Measurements from ENCODE around the gene ZNF689. TPM values are rescaled to one million over a fixed set of nuclear protein-coding genes. Genes with fewer than 3 reads are reported as not detected.
A peak's percentile ranks its signal among the peaks of the same experiment; 100 is the strongest.

Gene ZNF689
- polyA plus RNA-seq, 12 donors = 6.0 to 12.6 (median 7.5) TPM; not detected in 1

- no peak for DNase-seq
Observed at GRCh38 chr16:30567160-30567990, 42.8 kb downstream of the ZNF689 start.

GRCh38 chr16:30566531-30566930, 43.7 kb downstream of the ZNF689 start:
- no peak for DNase-seq

GRCh38 chr16:30565984-30566383, 44.2 kb downstream of the ZNF689 start:
- no peak for DNase-seq

GRCh38 chr16:30565526-30565925, 44.7 kb downstream of the ZNF689 start:
- no peak for DNase-seq

GRCh38 chr16:30562021-30562420, 48.2 kb downstream of the ZNF689 start:
- no peak for DNase-seq

- no peak for DNase-seq
Observed at GRCh38 chr16:30561089-30561816, 48.9 kb downstream of the ZNF689 start.

- DNase-seq = no peak
Observed at GRCh38 chr16:30559690-30560089, 50.5 kb downstream of the ZNF689 start.

- DNase-seq = no peak
Observed at GRCh38 chr16:30558789-30559377, 51.3 kb downstream of the ZNF689 start.

- peak; percentile 97 for DNase-seq
Observed at GRCh38 chr16:30557957-30558788, 52.0 kb downstream of the ZNF689 start, which contains the start of gene ZNF764. TSS of gene ZNF764 (minus strand) at chr16:30558374. CDS start at chr16:30558182, 192 bp downstream.

GRCh38 chr16:30557707-30557956, 52.6 kb downstream of the ZNF689 start:
- DNase-seq = no peak

- no peak for DNase-seq
Observed at GRCh38 chr16:30556125-30556473, 54.1 kb downstream of the ZNF689 start.

GRCh38 chr16:30555315-30556124, 54.7 kb downstream of the ZNF689 start:
- DNase-seq = no peak

GRCh38 chr16:30554557-30555314, 55.5 kb downstream of the ZNF689 start:
- no peak for DNase-seq

GRCh38 chr16:30553393-30553899, 56.7 kb downstream of the ZNF689 start:
- no peak for DNase-seq

- no peak for DNase-seq
Observed at GRCh38 chr16:30552956-30553355, 57.2 kb downstream of the ZNF689 start.

Other genes with a start within 250 kb of the ZNF689 start
- gene TBC1D10B, start 239.9 kb downstream of the ZNF689 start, polyA plus RNA-seq (ENCODE audit: insufficient read length in 12 of 12) = 10 to 100 TPM in 11 of 12 donors, not detected in 1; 24.1 to 52.0 (median 28.0) TPM
- 1,000 to 10,000 TPM; 2,830 to 9,967 (median 7,161) TPM for gene MYL11, start 235.6 kb downstream of the ZNF689 start, polyA plus RNA-seq (ENCODE audit: insufficient read length in 12 of 12)
- gene SEPTIN1, start 227.8 kb downstream of the ZNF689 start, polyA plus RNA-seq (ENCODE audit: insufficient read length in 12 of 12) = 1 to 10 TPM in 11 of 12 donors, not detected in 1; 1.3 to 7.2 (median 2.6) TPM
- gene ZNF48, start 215.0 kb downstream of the ZNF689 start, polyA plus RNA-seq (ENCODE audit: insufficient read length in 12 of 12) = 10 to 100 TPM in 1 of 12 donors, 1 to 10 TPM in 10, not detected in 1; 4.6 to 26.2 (median 6.2) TPM
- 1 to 10 TPM in 10 of 12 donors, not detected in 2; 2.9 to 5.7 (median 4.4) TPM for gene ZNF771, start 202.8 kb downstream of the ZNF689 start, polyA plus RNA-seq (ENCODE audit: insufficient read length in 12 of 12)
- gene DCTPP1, start 180.4 kb downstream of the ZNF689 start, polyA plus RNA-seq (ENCODE audit: insufficient read length in 12 of 12) = 10 to 100 TPM in 11 of 12 donors, not detected in 1; 20.0 to 42.3 (median 25.0) TPM
- gene SEPHS2, start 164.5 kb downstream of the ZNF689 start, polyA plus RNA-seq (ENCODE audit: insufficient read length in 12 of 12) = 10 to 100 TPM in 11 of 12 donors, not detected in 1; 12.6 to 32.9 (median 15.5) TPM
- gene ITGAL, start 137.6 kb downstream of the ZNF689 start, polyA plus RNA-seq (ENCODE audit: insufficient read length in 12 of 12) = 10 to 100 TPM in 1 of 12 donors, 1 to 10 TPM in 9, not detected in 2; 1.2 to 11.1 (median 2.5) TPM
- 10 to 100 TPM in 11 of 12 donors, not detected in 1; 19.9 to 32.9 (median 25.7) TPM for gene ZNF768, start 83.8 kb downstream of the ZNF689 start, polyA plus RNA-seq (ENCODE audit: insufficient read length in 12 of 12)
- 1 to 10 TPM in 11 of 12 donors, not detected in 1; 5.6 to 7.8 (median 6.5) TPM for gene ZNF747, start 75.5 kb downstream of the ZNF689 start, polyA plus RNA-seq (ENCODE audit: insufficient read length in 12 of 12)
- gene ZNF764, start 52.0 kb downstream of the ZNF689 start, polyA plus RNA-seq (ENCODE audit: insufficient read length in 12 of 12) = 10 to 100 TPM in 1 of 12 donors, 1 to 10 TPM in 10, not detected in 1; 5.4 to 10.2 (median 6.5) TPM
- gene ZNF688, start 38.7 kb downstream of the ZNF689 start, polyA plus RNA-seq (ENCODE audit: insufficient read length in 12 of 12) = 10 to 100 TPM in 4 of 12 donors, 1 to 10 TPM in 7, not detected in 1; 5.1 to 14.9 (median 8.7) TPM
- 10 to 100 TPM in 8 of 12 donors, 1 to 10 TPM in 3, not detected in 1; 8.3 to 21.1 (median 11.0) TPM for gene ZNF785, start 24.7 kb downstream of the ZNF689 start, polyA plus RNA-seq (ENCODE audit: insufficient read length in 12 of 12)
- gene PRR14, start 40.6 kb upstream of the ZNF689 start, polyA plus RNA-seq (ENCODE audit: insufficient read length in 12 of 12) = 10 to 100 TPM in 11 of 12 donors, not detected in 1; 17.1 to 42.4 (median 20.9) TPM
- gene FBRS, start 48.0 kb upstream of the ZNF689 start, polyA plus RNA-seq (ENCODE audit: insufficient read length in 12 of 12) = 10 to 100 TPM in 11 of 12 donors, not detected in 1; 24.5 to 99.6 (median 32.2) TPM
- 10 to 100 TPM in 11 of 12 donors, not detected in 1; 18.5 to 46.5 (median 24.1) TPM for gene SRCAP, start 88.8 kb upstream of the ZNF689 start, polyA plus RNA-seq (ENCODE audit: insufficient read length in 12 of 12)
- 10 to 100 TPM in 8 of 12 donors, 1 to 10 TPM in 2, not detected in 2; 9.1 to 21.2 (median 11.3) TPM for gene PHKG2, start 138.0 kb upstream of the ZNF689 start, polyA plus RNA-seq (ENCODE audit: insufficient read length in 12 of 12)
- 1 to 10 TPM in 9 of 12 donors, under 1 TPM in 1, not detected in 2; 0.94 to 3.9 (median 2.0) TPM for gene CFAP119, start 151.7 kb upstream of the ZNF689 start, polyA plus RNA-seq (ENCODE audit: insufficient read length in 12 of 12)
- gene RNF40, start 151.9 kb upstream of the ZNF689 start, polyA plus RNA-seq (ENCODE audit: insufficient read length in 12 of 12) = 10 to 100 TPM in 11 of 12 donors, not detected in 1; 44.1 to 72.2 (median 52.7) TPM
- gene ZNF629, start 176.8 kb upstream of the ZNF689 start, polyA plus RNA-seq (ENCODE audit: insufficient read length in 12 of 12) = 10 to 100 TPM in 11 of 12 donors, not detected in 1; 11.7 to 15.9 (median 14.0) TPM